ENCODE results near the gene VAC14. TPM values are rescaled to one million over a fixed set of nuclear protein-coding genes. Genes with fewer than 3 reads are reported as not detected.

The VAC14 gene
- total and polyA plus RNA-seq, 2 experiments from 2014 or later: 42.3 to 77.7 TPM

DNA sequence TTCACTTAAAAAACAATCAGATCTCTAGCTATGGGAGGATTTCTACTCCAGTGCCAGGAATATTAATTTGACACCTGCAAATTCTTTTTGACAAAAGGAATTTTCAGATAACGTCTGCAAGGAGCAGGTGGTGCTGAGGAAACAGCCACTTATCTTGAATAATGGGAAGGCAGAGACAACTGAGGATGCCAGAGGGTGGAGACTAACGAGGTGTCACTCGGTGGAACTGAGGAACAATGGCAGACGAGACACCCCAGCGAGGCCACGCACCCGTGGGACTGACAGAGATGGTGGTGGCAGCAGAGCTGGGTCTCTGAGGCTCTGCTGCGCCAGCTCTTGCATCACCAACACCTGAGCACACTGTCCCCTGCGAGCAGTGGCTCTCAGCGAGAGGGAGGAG, 42.2 kb downstream of the VAC14 start:
- Mint-ChIP-seq H3K9me3 (no peaks in the 10 kb centered on the region), H3K27me3 (ENCODE audit: insufficient read depth, low read depth, poor library complexity) (peaks cover 12% of the 10 kb centered on the region), H3K27ac (peak overlapping the region; percentile 60; the same call in 1 of the 2 replicates), H3K4me3 (no peak overlapping the region), H3K4me1 (peaks cover 24% of the 10 kb centered on the region), H3K36me3 (ENCODE audit: low read depth) (peaks cover 38% of the 10 kb centered on the region)
- Histone ChIP-seq H3K27me3 (ENCODE audit: insufficient read depth) (no peaks in the 10 kb centered on the region), H3K9me2 (ENCODE audit: insufficient read depth) (no peaks in the 10 kb centered on the region), H3K4me3 (no peak overlapping the region), H2AFZ (no peak overlapping the region), H3K4me2 (no peak overlapping the region), H4K20me1 (replicated peaks; ENCODE audit: insufficient read depth) (no peaks in the 10 kb centered on the region; the same call in 1 of the 2 replicates), H3K27ac (ENCODE audit: low read depth) (no peak overlapping the region), H3K79me2 (replicated peaks; ENCODE audit: insufficient read depth) (no peaks in the 10 kb centered on the region), H3F3A (replicated peaks; ENCODE audit: low read depth) (no peaks in the 10 kb centered on the region), H3K36me3 (ENCODE audit: insufficient read depth) (no peaks in the 10 kb centered on the region; the same call in 1 of the 2 replicates), H3K4me1 (ENCODE audit: insufficient read depth) (no peaks in the 10 kb centered on the region)
- ATAC-seq (no peak), DNase-seq (ENCODE audit: low spot score) (no peak)
- TF ChIP-seq CREB1 (CRISPR knock-in tag; IDR thresholded peaks at IDR 0.05; ENCODE audit: low read depth): no peak
- TF ChIP-seq ETS1 (IDR thresholded peaks at IDR 0.05): no peak
- TF ChIP-seq EZH2phosphoT487 (IDR thresholded peaks at IDR 0.05; ENCODE audit: unreplicated experiment): no peak

- Mint-ChIP-seq H3K9me3 (no peaks in the 10 kb centered on the region), H3K36me3 (ENCODE audit: low read depth) (peaks cover 36% of the 10 kb centered on the region), H3K4me1 (peaks cover 24% of the 10 kb centered on the region), H3K27me3 (ENCODE audit: insufficient read depth, low read depth, poor library complexity) (peaks cover 12% of the 10 kb centered on the region), H3K4me3 (no peak overlapping the region), H3K27ac (no peak overlapping the region)
- no peak for ATAC-seq
- Histone ChIP-seq H3K79me2 (replicated peaks; ENCODE audit: insufficient read depth) (no peaks in the 10 kb centered on the region), H3K27ac (ENCODE audit: low read depth) (no peak overlapping the region), H3K27me3 (ENCODE audit: insufficient read depth) (no peaks in the 10 kb centered on the region), H3K4me1 (ENCODE audit: insufficient read depth) (no peaks in the 10 kb centered on the region), H3K4me2 (no peak overlapping the region), H3K36me3 (ENCODE audit: insufficient read depth) (no peaks in the 10 kb centered on the region; the same call in 1 of the 2 replicates), H2AFZ (no peak overlapping the region), H3F3A (replicated peaks; ENCODE audit: low read depth) (no peaks in the 10 kb centered on the region), H3K4me3 (no peak overlapping the region), H3K9me2 (ENCODE audit: insufficient read depth) (no peaks in the 10 kb centered on the region), H4K20me1 (replicated peaks; ENCODE audit: insufficient read depth) (no peaks in the 10 kb centered on the region; the same call in 1 of the 2 replicates)
- DNase-seq (ENCODE audit: low spot score): no peak
- TF ChIP-seq JUNB (IDR thresholded peaks at IDR 0.05; ENCODE audit: unreplicated experiment) (no peak), ETS1 (IDR thresholded peaks at IDR 0.05) (no peak), EZH2 (IDR thresholded peaks at IDR 0.05; ENCODE audit: low read depth, unreplicated experiment) (no peak), EZH2phosphoT487 (IDR thresholded peaks at IDR 0.05; ENCODE audit: unreplicated experiment) (no peak), REST (IDR thresholded peaks at IDR 0.05; ENCODE audit: unreplicated experiment) (no peak), STAT1 (IDR thresholded peaks at IDR 0.05; ENCODE audit: unreplicated experiment) (no peak), NANOG (IDR thresholded peaks at IDR 0.05; ENCODE audit: borderline replicate concordance) (no peak), ZNF114 (CRISPR knock-in tag; IDR thresholded peaks at IDR 0.05) (no peak), POLR2AphosphoS5 (IDR thresholded peaks at IDR 0.05; ENCODE audit: low read depth) (no peak)
Measured at GRCh38 chr16:70757183-70757582, 43.8 kb downstream of the VAC14 start.

All from GM23338 (cell line).